Breast epithelium (tissue), 3 donors: Measurements from ENCODE around the gene TRPV4.

Source experiments
- CTCF ChIP-seq, 3 donors: fragments of 450-650 bp; IDR thresholded peaks; one replicate each; pipeline ENCODE4 v1.5.1; 2016 to 2017; ENCODE audit warnings: antibody characterized with exemption in 3 of 3, mild to moderate bottlenecking in 3 of 3, moderate library complexity in 3 of 3
- POLR2A ChIP-seq: fragments of 450-650 bp; IDR thresholded peaks from one replicate; pipeline ENCODE4 v1.6.1; 2016; ENCODE audit warnings: antibody characterized with exemption, mild to moderate bottlenecking, moderate library complexity

DNA sequence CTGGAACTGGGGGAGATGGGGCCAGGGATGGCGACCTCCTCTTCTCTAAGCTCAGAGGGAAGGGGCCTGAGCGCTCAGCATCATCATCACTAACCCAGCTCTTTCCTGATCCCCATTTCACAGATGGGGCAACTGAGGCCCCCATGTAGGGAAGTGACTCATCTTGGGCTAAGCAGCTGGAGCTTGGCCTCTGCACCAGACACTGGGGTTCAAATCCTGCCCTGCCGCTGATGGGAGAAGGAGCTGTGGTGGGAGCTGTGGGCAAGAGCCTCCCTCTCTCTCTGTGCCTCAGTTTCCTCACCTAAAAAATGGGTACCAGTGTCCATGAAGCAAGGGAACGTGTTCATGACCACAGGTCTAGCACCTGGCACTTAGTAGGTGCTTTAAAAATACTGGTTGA is 2.6 kb upstream of the TRPV4 start:
- TF ChIP-seq POLR2A (no peak), CTCF (IDR thresholded peaks at IDR 0.05) (no peak)
